Measurements from ENCODE around the gene XG. TPM values are rescaled to one million over a fixed set of nuclear protein-coding genes. Genes with fewer than 3 reads are reported as not detected.

The XG gene
- total and polyA plus RNA-seq, 2 of the 8 experiments (the other 6 are each of a cell fraction or from before 2014, with no cell fraction given), result 0.33 to 0.78 TPM

DNA sequence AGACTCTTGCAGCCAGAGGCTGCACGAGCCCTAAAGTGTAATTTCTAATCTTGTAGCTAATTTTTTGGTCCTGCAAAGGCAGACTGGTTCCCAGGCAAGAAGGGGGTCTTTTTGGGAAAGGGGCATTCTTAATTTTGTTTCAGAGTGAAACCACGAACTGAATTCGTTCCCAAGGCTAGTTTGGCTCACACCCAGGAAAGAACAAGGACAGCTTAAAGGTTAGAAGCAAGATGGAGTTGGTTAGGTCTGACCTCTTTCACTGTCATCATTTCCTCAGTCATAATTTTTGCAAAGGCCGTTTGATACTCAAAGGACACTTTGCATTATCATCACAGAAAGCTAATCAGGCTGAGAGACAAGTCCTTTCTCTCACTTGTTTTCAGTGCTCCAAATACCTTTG is 30.9 kb downstream of the XG start:
- H3K4ac ChIP-seq (replicated peaks; ENCODE audit: insufficient read length, low read depth, low read length), result no peak overlapping the region
- no peaks in the 10 kb centered on the region for H3K36me3 ChIP-seq (ENCODE audit: control insufficient read depth in 2 of 4, insufficient read depth in 4 of 4, low read length in 3 of 4)
- no peak overlapping the region for H2BK20ac ChIP-seq (ENCODE audit: low read length)
- no peak overlapping the region for H3K4me2 ChIP-seq (ENCODE audit: insufficient read depth in 1 of 2, low read depth in 2 of 2, low read length in 2 of 2)
- no peak overlapping the region for H3K56ac ChIP-seq (replicated peaks; ENCODE audit: insufficient read length, low read depth, low read length)
- H3K4me1 ChIP-seq (replicated peaks in 1 of 4; ENCODE audit: control insufficient read depth in 3 of 4, insufficient read depth in 4 of 4, low read length in 3 of 4), result peaks cover 0 to 11% (median 6%) of the 10 kb centered on the region in 4 experiments; a peak in 4 of 7 replicates
- H2AK5ac ChIP-seq (ENCODE audit: low read depth, low read length), result no peak overlapping the region
- no peaks in the 10 kb centered on the region for H3K79me2 ChIP-seq (ENCODE audit: control insufficient read depth in 1 of 2, insufficient read depth in 2 of 2, low read length in 2 of 2)
- H3K18ac ChIP-seq (ENCODE audit: extremely low read depth, low read length), result no peak overlapping the region
- no peaks in the 10 kb centered on the region for H3K23me2 ChIP-seq (ENCODE audit: low read depth, low read length)
- WGBS, 2 experiments (ENCODE audit: extremely low coverage in 1 of 2, insufficient coverage in 1 of 2, insufficient read length in 1 of 2, insufficient replicate concordance in 2 of 2, low coverage in 1 of 2, low lambda C conversion rate in 2 of 2, missing lambda C conversion rate in 1 of 2), result 81% methylated on average over 4 of the region's 4 CpGs; no CpG with 5 or more reads in 1 of the 2 experiments
- DNase-seq (ENCODE audit: low read depth in 1 of 2, low spot score in 2 of 2) (no peak), FAIRE-seq (no peak)
- TF ChIP-seq BRCA1 (IDR thresholded peaks at IDR 0.05; ENCODE audit: low read depth, low read length), result no peak
- no peak for TF ChIP-seq SIRT6 (IDR thresholded peaks at IDR 0.05; ENCODE audit: low read length)
- CTCF ChIA-PET (ENCODE audit: partially characterized antibody), result no interaction called here
- no peaks in the 10 kb centered on the region for H3K79me1 ChIP-seq (ENCODE audit: low read depth, low read length)
- no peak overlapping the region for H2AFZ ChIP-seq (ENCODE audit: low read length)
- no peak overlapping the region for H4K91ac ChIP-seq (replicated peaks; ENCODE audit: insufficient read length, low read length)
- no peak overlapping the region for H4K8ac ChIP-seq (ENCODE audit: extremely low read depth, insufficient read depth, low read length)
- no peak overlapping the region for H3K14ac ChIP-seq (ENCODE audit: insufficient read length)
- no peak overlapping the region for H3K27ac ChIP-seq (ENCODE audit: low read depth, low read length)
- no peak overlapping the region for H2BK12ac ChIP-seq (ENCODE audit: low read depth, low read length)
- H3K23ac ChIP-seq (ENCODE audit: insufficient read length), result no peak overlapping the region
- no peak overlapping the region for H4K5ac ChIP-seq (ENCODE audit: insufficient read length, low read depth, low read length)
- no peak overlapping the region for H3K9ac ChIP-seq (replicated peaks in 1 of 4; ENCODE audit: extremely low read depth in 1 of 4, low read depth in 3 of 4, low read length in 3 of 4)
- POLR2A ChIA-PET (ENCODE audit: partially characterized antibody), result interaction anchor here (1.2 to 1.6 kb wide), 2 partner anchors 9 to 18 kb away, joined by 3 to 5 read pairs; no protein-coding TSS in a partner anchor
- no peaks in the 10 kb centered on the region for H4K20me1 ChIP-seq (replicated peaks in 1 of 2; ENCODE audit: control insufficient read depth in 1 of 2, insufficient read depth in 2 of 2, low read length in 2 of 2)
- H2BK120ac ChIP-seq (replicated peaks; ENCODE audit: low read depth, low read length), result no peak overlapping the region
- H2BK5ac ChIP-seq (ENCODE audit: low read depth, low read length), result no peak overlapping the region
- H3K9me3 ChIP-seq (ENCODE audit: insufficient read depth in 2 of 2, low read depth in 1 of 2, low read length in 1 of 2), result no peaks in the 10 kb centered on the region
- H3K4me3 ChIP-seq (ENCODE audit: extremely low read depth in 1 of 4, insufficient read depth in 2 of 4, low read depth in 3 of 4, low read length in 4 of 4), result no peak overlapping the region
- no peak overlapping the region for H2BK15ac ChIP-seq (ENCODE audit: low read length)
- no peaks in the 10 kb centered on the region for H3K27me3 ChIP-seq (replicated peaks in 1 of 4; ENCODE audit: control insufficient read depth in 3 of 4, extremely low read depth in 1 of 4, insufficient read depth in 3 of 4, low read length in 3 of 4)
